K562 (cell line): Measurements from ENCODE around the gene RAP1A. TPM values are rescaled to one million over a fixed set of nuclear protein-coding genes. Genes with fewer than 3 reads are reported as not detected.

Experiments
- ARID1B ChIP-seq: fragments of 450-650 bp; IDR thresholded peaks from 2 replicates; pipeline ENCODE4 v1.6.1; 2016; ENCODE audit warnings: antibody characterized with exemption, mild to moderate bottlenecking, inconsistent platforms
- ATF1 ChIP-seq, 2 experiments: fragments of 450-650 bp in 1 of 2; IDR thresholded peaks; 2 replicates each; pipeline ENCODE4 v1.6.1; 2016; ENCODE audit warnings: missing compliant biosample characterization in 1 of 2, missing genetic modification characterization in 1 of 2
- CCNT2 ChIP-seq: IDR thresholded peaks from 2 replicates; pipeline ENCODE4 v1.6.1; 2011; ENCODE audit warnings: borderline replicate concordance, low read depth, mild to moderate bottlenecking, moderate library complexity, mixed read lengths, low read length; ENCODE audit not compliant: insufficient read length; ENCODE audit errors: extremely low read depth
- FOXM1 ChIP-seq, 2 experiments: fragments of 450-650 bp in 1 of 2; sonication (generic) in 1 of 2; formaldehyde crosslinking in 1 of 2; IDR thresholded peaks; 2 replicates each; pipeline versions ENCODE4 v1.6.1 to v1.9.0; 2017 to 2022; ENCODE audit warnings: low read depth in 2 of 2, mild to moderate bottlenecking in 2 of 2, missing genetic modification reagents in 1 of 2, moderate library complexity in 1 of 2
- GABPA ChIP-seq: fragments of 200-800 bp; sonication (Bioruptor generic); conservative IDR thresholded peaks from 2 replicates; pipeline ENCODE4 v1.6.1; 2016; ENCODE audit warnings: low read depth, missing genetic modification characterization, missing compliant biosample characterization
- MTA2 ChIP-seq: fragments of 450-650 bp; IDR thresholded peaks from 2 replicates; pipeline ENCODE4 v1.6.1; 2016; ENCODE audit warnings: low read depth
- NFRKB ChIP-seq: fragments of 450-650 bp; IDR thresholded peaks from 2 replicates; pipeline ENCODE4 v1.6.1; 2016; ENCODE audit warnings: low read depth
- POLR2G ChIP-seq: fragments of 200-400 bp; formaldehyde crosslinking; IDR thresholded peaks from 2 replicates; pipeline ENCODE4 v1.6.1; 2017; ENCODE audit warnings: low read depth, mild to moderate bottlenecking, antibody characterized with exemption, low read length, moderate library complexity
- RAD21 ChIP-seq, 2 experiments: fragments of 250-450 bp in 1 of 2; fragments of 450-650 bp in 1 of 2; sonication (Bioruptor Pico) in 1 of 2; formaldehyde crosslinking in 1 of 2; IDR thresholded peaks in 1 of 2; conservative IDR thresholded peaks in 1 of 2; 2 replicates each; pipeline versions ENCODE4 v1.4.0 to v1.8.0; 2020 to 2022; ENCODE audit warnings: mild to moderate bottlenecking in 2 of 2, moderate library complexity in 1 of 2
- TAL1 ChIP-seq: fragments of 450-650 bp; IDR thresholded peaks from 2 replicates; pipeline ENCODE4 v1.6.1; 2016; ENCODE audit warnings: mild to moderate bottlenecking
- TCF3 ChIP-seq: sonication (generic); formaldehyde crosslinking; IDR thresholded peaks from 2 replicates; pipeline ENCODE4 v1.4.0; 2020; ENCODE audit warnings: mild to moderate bottlenecking, missing genetic modification reagents
- TEAD4 ChIP-seq, 2 experiments: sonication (generic) in 1 of 2; formaldehyde crosslinking in 1 of 2; IDR thresholded peaks; 2 replicates each; pipeline versions ENCODE4 v1.6.1 to v1.8.0; 2012 to 2022; ENCODE audit warnings: borderline replicate concordance in 1 of 2, inconsistent platforms in 1 of 2, low read length in 1 of 2, mild to moderate bottlenecking in 1 of 2, missing genetic modification reagents in 1 of 2
- ZBED1 ChIP-seq: IDR thresholded peaks from 2 replicates; pipeline ENCODE4 v1.6.1; 2014
- ZNF239 ChIP-seq: fragments of 250-450 bp; sonication (Bioruptor Pico); IDR thresholded peaks from 2 replicates; pipeline ENCODE4 v1.4.0; 2020; ENCODE audit warnings: mild to moderate bottlenecking
- ZNF311 ChIP-seq: fragments of 250-450 bp; sonication (Bioruptor Pico); IDR thresholded peaks from 2 replicates; pipeline ENCODE4 v1.4.0; 2020; ENCODE audit warnings: mild to moderate bottlenecking, moderate library complexity
- ZNF75A ChIP-seq: fragments of 450-650 bp; formaldehyde crosslinking; IDR thresholded peaks from 2 replicates; pipeline ENCODE4 v1.4.0; 2020; ENCODE audit warnings: mild to moderate bottlenecking
- ZNF780A ChIP-seq: fragments of 250-450 bp; sonication (Bioruptor Pico); IDR thresholded peaks from 2 replicates; pipeline ENCODE4 v1.5.0; 2021; ENCODE audit warnings: mild to moderate bottlenecking
- ZSCAN32 ChIP-seq: fragments of 450-650 bp; formaldehyde crosslinking; IDR thresholded peaks from 2 replicates; pipeline ENCODE4 v1.4.0; 2020; ENCODE audit warnings: mild to moderate bottlenecking, moderate library complexity
- polyA plus RNA-seq, 8 experiments: library from polyadenylated mRNA; depleted of rRNA in 4 of 8; stranded (reverse) in 5 of 8; unstranded in 3 of 8; fragments of >200 nt; fragmentation: Nextera tagmentation in 2 of 8; fragmentation: Illumina TruSeq in 1 of 8; extraction: Ambion mirVana in 2 of 8; extraction: Trizol in 1 of 8; gene quantifications; 2 replicates each; pipeline versions ENCODE4 v1.2.1 to v1.2.3, GENCODE V29; 2011 to 2014; ENCODE audit warnings: inconsistent platforms in 1 of 8, missing spikeins in 1 of 8
- total RNA-seq, 7 experiments: library from RNA; depleted of rRNA in 6 of 7; stranded (reverse); fragments of >200 nt in 6 of 7; fragmentation: Illumina TruSeq in 2 of 7; extraction: Trizol in 2 of 7; gene quantifications; 2 replicates each; pipeline versions ENCODE4 v1.2.1 to v1.2.3, GENCODE V29; 2011 to 2021; ENCODE audit warnings: low replicate concordance in 1 of 7
- TF ChIP-seq, protein P1 (sequence below): sonication (generic); formaldehyde crosslinking; IDR thresholded peaks from 2 replicates; pipeline ENCODE4 v1.8.1; 2023; ENCODE audit warnings: mild to moderate bottlenecking, missing genetic modification reagents
- TF ChIP-seq, protein P2 (sequence below): fragments of 250-450 bp; sonication (Bioruptor Pico); IDR thresholded peaks from 2 replicates; pipeline ENCODE4 v1.8.0; 2022; ENCODE audit warnings: inconsistent platforms, mild to moderate bottlenecking, moderate library complexity, borderline replicate concordance
- TF ChIP-seq, protein P3 (sequence below): sonication (generic); IDR thresholded peaks from 2 replicates; pipeline ENCODE4 v1.6.1; 2016

The RAP1A gene
- total and polyA plus RNA-seq, 9 of the 15 experiments (the other 6 are each of a cell fraction or from before 2014, with no cell fraction given), result 13.4 to 86.2 (median 32.5) TPM

DNA sequence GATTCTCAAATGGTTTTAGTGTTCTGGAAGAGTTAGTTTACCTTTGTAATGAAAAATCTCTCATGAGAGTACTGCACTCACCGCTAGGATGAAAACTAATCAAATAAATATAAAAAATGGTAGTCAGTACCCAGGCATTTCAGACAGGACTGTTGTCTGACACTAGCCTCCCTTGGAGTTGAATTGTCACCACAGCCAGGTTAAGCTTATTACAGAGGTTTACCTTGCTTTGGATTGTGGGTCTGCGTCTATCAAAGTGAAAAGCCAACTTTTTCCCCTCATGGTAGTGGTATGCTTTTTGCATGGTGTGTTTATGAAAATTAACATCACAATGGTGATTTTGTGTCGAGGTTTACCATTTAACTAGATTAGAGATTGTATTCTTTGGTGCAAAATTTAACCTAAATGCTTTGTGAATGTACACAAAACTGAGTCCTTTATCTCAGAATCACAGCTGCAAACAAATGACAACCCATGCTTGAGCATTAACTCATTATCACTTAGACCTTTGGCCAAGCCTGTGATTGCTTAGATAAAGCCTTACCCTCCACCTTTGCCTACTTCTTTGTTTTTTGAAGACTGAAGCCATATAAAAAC lies 20.1 kb downstream of the RAP1A start (continued):
- TF ChIP-seq, protein P1, sequence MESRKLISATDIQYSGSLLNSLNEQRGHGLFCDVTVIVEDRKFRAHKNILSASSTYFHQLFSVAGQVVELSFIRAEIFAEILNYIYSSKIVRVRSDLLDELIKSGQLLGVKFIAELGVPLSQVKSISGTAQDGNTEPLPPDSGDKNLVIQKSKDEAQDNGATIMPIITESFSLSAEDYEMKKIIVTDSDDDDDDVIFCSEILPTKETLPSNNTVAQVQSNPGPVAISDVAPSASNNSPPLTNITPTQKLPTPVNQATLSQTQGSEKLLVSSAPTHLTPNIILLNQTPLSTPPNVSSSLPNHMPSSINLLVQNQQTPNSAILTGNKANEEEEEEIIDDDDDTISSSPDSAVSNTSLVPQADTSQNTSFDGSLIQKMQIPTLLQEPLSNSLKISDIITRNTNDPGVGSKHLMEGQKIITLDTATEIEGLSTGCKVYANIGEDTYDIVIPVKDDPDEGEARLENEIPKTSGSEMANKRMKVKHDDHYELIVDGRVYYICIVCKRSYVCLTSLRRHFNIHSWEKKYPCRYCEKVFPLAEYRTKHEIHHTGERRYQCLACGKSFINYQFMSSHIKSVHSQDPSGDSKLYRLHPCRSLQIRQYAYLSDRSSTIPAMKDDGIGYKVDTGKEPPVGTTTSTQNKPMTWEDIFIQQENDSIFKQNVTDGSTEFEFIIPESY, result no peak
- TF ChIP-seq ZNF239 (CRISPR knock-in tag) (no peak), TAL1 (peak; percentile 64), ARID1B (peak; percentile 82), POLR2G (no peak), ZNF311 (CRISPR knock-in tag) (no peak), FOXM1 (IDR thresholded peaks at IDR 0.05; ENCODE audit: low read depth) (peak; percentile 55; the same call in 1 of the 2 replicates), FOXM1 (CRISPR knock-in tag; IDR thresholded peaks at IDR 0.05; ENCODE audit: low read depth) (no peak), MTA2 (peak; percentile 52; the same call in 1 of the 2 replicates), ZNF75A (CRISPR knock-in tag) (no peak), TCF3 (CRISPR knock-in tag) (peak; percentile 63), ZBED1 (no peak), CCNT2 (peak; percentile 57), ZNF780A (no peak), ATF1 (CRISPR knock-in tag; IDR thresholded peaks at IDR 0.05) (no peak), ATF1 (tag; IDR thresholded peaks at IDR 0.05) (no peak), ZSCAN32 (CRISPR knock-in tag) (no peak), TEAD4 (IDR thresholded peaks at IDR 0.05; ENCODE audit: low read length) (peak; percentile 77; the same call in 1 of the 2 replicates), TEAD4 (CRISPR knock-in tag; IDR thresholded peaks at IDR 0.05; ENCODE audit: borderline replicate concordance) (no peak), NFRKB (no peak), RAD21 (CRISPR knock-in tag; conservative IDR thresholded peaks at IDR 0.05 in 1 of 2, IDR thresholded peaks at IDR 0.05 in 1 of 2) (no peak), GABPA (tag) (no peak)
- TF ChIP-seq, protein P2, sequence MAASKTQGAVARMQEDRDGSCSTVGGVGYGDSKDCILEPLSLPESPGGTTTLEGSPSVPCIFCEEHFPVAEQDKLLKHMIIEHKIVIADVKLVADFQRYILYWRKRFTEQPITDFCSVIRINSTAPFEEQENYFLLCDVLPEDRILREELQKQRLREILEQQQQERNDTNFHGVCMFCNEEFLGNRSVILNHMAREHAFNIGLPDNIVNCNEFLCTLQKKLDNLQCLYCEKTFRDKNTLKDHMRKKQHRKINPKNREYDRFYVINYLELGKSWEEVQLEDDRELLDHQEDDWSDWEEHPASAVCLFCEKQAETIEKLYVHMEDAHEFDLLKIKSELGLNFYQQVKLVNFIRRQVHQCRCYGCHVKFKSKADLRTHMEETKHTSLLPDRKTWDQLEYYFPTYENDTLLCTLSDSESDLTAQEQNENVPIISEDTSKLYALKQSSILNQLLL (CRISPR knock-in tag), result no peak
- TF ChIP-seq, protein P3, sequence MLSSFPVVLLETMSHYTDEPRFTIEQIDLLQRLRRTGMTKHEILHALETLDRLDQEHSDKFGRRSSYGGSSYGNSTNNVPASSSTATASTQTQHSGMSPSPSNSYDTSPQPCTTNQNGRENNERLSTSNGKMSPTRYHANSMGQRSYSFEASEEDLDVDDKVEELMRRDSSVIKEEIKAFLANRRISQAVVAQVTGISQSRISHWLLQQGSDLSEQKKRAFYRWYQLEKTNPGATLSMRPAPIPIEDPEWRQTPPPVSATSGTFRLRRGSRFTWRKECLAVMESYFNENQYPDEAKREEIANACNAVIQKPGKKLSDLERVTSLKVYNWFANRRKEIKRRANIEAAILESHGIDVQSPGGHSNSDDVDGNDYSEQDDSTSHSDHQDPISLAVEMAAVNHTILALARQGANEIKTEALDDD, result peak; percentile 61
